A549 (cell line): ENCODE data around the gene ATP11A.

Source experiments
- BHLHE40 ChIP-seq: IDR thresholded peaks from 2 replicates; pipeline ENCODE4 v1.6.1; 2012; ENCODE audit warnings: low read depth, low read length, inconsistent platforms
- ELK1 ChIP-seq: fragments of 150-350 bp; IDR thresholded peaks from 2 replicates; pipeline ENCODE4 v1.6.1; 2014; ENCODE audit warnings: low read depth, mild to moderate bottlenecking, low read length
- JUN ChIP-seq, 2 experiments: fragments of >200 bp; sonication (Bioruptor Twin); formaldehyde crosslinking; IDR thresholded peaks; 2 replicates in 1 of 2; 3 replicates in 1 of 2; pipeline ENCODE4 v1.6.1; 2016 to 2017
- JUNB ChIP-seq: fragments of >200 bp; sonication (Bioruptor Twin); formaldehyde crosslinking; IDR thresholded peaks from 2 replicates; pipeline ENCODE4 v1.6.1; 2016
- POLR2A ChIP-seq: IDR thresholded peaks from 2 replicates; pipeline ENCODE4 v1.6.1; 2012; ENCODE audit warnings: mild to moderate bottlenecking, low read length
- RFX5 ChIP-seq: fragments of 450-650 bp; IDR thresholded peaks from 2 replicates; pipeline ENCODE4 v1.7.1; 2014; ENCODE audit warnings: antibody characterized with exemption, mild to moderate bottlenecking, moderate library complexity
- SMC3 ChIP-seq: fragments of >200 bp; sonication (Bioruptor Twin); formaldehyde crosslinking; IDR thresholded peaks from 3 replicates; pipeline ENCODE4 v1.6.1; 2018; ENCODE audit warnings: inconsistent platforms
- SREBF2 ChIP-seq: fragments of 450-650 bp; IDR thresholded peaks from 2 replicates; pipeline ENCODE4 v1.6.1; 2014; ENCODE audit warnings: mild to moderate bottlenecking, moderate library complexity
- TF ChIP-seq, protein P1 (sequence below): fragments of >200 bp; sonication (Bioruptor Twin); formaldehyde crosslinking; IDR thresholded peaks from 3 replicates; pipeline ENCODE4 v1.5.1; 2016
- TF ChIP-seq, protein P2 (sequence below): fragments of 450-650 bp; IDR thresholded peaks from 2 replicates; pipeline ENCODE4 v1.6.1; 2014; ENCODE audit warnings: antibody characterized with exemption

DNA sequence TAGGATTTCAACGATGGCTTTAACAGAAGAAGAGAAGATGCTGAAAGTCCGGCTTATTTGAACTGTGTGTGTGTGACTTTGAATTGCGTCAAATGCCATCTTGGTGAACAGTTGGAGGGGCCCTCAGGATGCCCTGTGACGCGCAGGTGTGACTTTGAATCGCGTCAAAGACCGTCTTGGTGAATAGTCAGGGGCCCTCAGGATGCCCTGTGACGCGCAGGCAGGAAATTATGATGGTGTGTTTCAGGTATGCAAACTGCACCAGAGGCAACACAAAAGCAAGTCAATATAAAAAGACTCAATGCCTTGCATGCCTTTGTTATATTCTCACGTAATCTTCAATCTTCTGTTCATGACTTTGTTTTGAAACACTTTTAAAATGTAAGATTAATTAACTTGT lies 29.2 kb downstream of the ATP11A start:
- TF ChIP-seq JUNB (no peak), SREBF2 (no peak), RFX5 (no peak), ELK1 (no peak), JUN (IDR thresholded peaks at IDR 0.05) (no peak), POLR2A (no peak), SMC3 (no peak), BHLHE40 (no peak)
- TF ChIP-seq, protein P1, sequence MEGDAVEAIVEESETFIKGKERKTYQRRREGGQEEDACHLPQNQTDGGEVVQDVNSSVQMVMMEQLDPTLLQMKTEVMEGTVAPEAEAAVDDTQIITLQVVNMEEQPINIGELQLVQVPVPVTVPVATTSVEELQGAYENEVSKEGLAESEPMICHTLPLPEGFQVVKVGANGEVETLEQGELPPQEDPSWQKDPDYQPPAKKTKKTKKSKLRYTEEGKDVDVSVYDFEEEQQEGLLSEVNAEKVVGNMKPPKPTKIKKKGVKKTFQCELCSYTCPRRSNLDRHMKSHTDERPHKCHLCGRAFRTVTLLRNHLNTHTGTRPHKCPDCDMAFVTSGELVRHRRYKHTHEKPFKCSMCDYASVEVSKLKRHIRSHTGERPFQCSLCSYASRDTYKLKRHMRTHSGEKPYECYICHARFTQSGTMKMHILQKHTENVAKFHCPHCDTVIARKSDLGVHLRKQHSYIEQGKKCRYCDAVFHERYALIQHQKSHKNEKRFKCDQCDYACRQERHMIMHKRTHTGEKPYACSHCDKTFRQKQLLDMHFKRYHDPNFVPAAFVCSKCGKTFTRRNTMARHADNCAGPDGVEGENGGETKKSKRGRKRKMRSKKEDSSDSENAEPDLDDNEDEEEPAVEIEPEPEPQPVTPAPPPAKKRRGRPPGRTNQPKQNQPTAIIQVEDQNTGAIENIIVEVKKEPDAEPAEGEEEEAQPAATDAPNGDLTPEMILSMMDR = no peak
- TF ChIP-seq, protein P2, sequence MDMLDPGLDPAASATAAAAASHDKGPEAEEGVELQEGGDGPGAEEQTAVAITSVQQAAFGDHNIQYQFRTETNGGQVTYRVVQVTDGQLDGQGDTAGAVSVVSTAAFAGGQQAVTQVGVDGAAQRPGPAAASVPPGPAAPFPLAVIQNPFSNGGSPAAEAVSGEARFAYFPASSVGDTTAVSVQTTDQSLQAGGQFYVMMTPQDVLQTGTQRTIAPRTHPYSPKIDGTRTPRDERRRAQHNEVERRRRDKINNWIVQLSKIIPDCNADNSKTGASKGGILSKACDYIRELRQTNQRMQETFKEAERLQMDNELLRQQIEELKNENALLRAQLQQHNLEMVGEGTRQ = no peak
